AG20443 (cell line): ENCODE results near the gene BRPF3.

ENCODE experiments used
- DNase-seq: peaks from one replicate; pipeline ENCODE4 v3.0.0; 2012; ENCODE audit warnings: low spot score, mixed read lengths

The BRPF3 gene

DNA sequence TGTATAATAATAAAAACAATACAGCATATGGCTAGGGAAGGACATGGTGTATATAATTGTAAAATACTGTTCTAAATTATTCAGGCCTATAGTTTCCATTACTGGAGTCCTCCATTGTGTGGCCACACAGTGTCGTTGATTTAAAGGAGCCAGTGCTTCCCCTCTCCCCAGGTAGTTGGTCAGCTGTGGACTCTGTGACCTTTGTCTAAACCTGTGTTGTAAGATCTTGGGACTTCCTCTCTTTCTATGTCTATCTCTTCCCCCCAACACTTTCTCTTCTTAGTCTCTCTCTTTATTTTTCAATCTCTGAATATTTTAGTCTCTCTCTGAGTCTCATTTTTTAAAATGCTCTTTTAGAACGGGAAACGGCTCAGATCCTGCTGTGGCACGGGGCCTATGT, 35.6 kb downstream of the BRPF3 start:
- no peak for DNase-seq

DNA sequence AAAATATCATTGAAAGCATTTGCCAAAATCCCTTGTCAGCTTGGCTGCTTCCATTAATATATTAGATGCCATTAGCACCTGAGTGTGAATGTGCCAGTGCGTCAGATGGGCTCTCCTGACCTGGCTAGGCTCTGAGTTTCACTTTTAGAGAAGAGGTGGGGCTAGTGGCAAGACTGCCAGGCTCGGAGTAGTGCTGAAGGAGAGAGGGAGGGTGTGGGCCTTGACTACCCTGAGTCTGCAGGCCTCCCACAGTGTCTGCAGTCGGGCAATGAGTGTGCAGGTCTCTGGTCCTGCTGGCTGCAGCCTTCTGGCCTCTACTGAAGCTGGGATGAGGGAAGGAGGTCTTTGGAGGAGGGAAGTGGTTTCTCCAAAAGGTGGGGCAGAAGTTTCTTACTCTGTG, 38.8 kb downstream of the BRPF3 start:
- DNase-seq = no peak

DNA sequence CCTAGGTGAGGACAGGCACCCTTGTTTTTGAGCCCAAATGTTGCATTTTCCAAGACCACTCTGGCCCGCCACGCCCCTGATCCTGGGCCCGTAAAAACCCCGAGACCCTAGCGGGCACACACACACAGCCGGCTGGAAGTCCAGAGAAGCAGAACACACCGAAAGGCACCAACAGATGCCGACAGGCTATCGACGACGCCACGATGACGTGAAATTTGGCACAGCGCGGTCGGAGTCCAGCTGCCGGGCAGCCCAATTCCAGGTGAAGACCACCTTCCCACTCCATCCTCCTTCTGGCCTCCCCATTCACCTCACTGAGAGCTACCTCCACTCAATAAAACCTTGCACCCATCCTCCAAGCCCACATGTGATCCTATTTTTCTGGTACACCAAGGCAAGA, 39.3 kb downstream of the BRPF3 start:
- no peak for DNase-seq

DNA sequence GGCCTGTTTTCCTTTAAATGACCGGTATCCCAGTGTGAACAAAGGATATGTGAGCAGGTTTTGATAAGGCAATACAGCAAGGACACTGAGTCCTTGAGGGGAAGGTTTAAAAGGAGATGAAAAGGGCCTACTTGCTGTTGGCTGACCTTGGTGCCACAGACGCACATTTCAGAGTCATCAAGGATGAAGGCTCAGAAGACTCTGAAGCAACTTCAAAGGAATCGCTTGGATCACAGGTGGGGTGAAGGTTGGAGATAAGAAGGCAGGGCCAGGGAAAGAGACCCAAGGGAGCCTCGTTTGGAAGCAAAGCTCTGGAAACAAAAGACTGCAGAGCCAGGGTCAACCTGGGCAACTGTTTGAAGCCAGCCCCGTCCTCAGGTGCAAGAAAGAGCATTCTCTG, 43.2 kb downstream of the BRPF3 start:
- no peak for DNase-seq

DNA sequence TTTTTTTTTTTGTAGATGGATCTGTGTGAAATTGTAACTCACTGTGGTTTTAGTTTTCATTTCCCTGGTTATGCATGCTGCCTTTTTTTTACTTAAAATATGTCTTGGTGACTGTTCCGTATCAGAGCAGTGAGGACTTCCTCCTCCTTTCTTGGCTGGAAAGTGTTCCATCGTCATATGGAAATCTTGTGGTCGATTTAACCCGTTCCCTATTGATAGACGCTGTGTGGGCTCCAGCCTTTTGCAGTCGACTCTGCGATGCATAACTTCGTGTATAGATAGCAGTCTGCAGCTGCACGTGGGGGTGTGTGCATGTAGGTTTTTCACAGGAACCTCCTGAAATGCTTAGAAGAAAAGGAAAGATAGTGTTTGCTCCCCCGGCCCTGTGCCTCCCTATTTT, 45.2 kb downstream of the BRPF3 start:
- DNase-seq = peak; percentile 37

DNA sequence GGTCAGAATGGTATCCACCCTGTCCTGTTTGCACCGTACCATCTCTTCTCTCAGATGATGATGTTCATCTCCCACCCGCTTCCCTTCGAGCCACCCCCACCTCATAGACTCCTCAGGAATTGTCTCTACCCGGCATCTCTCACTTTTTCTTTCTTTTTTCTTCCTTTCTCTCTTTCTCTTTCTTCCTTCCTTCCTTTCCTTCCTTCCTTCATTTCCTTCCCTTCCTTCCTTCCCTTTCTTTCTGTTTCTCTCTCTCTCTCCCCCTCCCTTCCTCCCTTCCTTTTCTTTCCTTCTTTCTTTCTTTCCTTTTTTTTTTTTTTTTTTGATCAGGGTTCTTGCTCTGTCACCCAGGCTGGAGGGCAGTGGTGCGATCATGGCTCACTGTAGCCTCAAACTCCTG, 45.6 kb downstream of the BRPF3 start:
- DNase-seq = no peak

DNA sequence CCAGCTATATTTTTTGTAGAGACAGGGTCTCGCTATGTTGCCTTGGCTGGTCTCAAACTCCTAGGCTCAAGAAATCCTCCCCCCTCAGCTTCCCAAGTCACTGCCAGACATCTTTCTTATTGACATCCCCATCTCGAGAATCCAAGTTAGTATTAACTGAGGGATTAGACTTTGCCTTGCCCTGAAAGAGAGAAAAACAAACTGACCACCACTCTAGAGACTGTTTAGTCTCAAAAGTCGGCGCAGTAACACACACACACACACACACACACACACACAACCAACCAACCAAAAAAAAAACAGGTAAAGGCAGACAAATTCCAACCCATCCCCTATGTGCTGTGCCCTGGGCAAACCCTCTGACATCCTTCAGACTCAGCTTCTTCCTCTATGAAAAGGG, 46.1 kb downstream of the BRPF3 start:
- no peak for DNase-seq

DNA sequence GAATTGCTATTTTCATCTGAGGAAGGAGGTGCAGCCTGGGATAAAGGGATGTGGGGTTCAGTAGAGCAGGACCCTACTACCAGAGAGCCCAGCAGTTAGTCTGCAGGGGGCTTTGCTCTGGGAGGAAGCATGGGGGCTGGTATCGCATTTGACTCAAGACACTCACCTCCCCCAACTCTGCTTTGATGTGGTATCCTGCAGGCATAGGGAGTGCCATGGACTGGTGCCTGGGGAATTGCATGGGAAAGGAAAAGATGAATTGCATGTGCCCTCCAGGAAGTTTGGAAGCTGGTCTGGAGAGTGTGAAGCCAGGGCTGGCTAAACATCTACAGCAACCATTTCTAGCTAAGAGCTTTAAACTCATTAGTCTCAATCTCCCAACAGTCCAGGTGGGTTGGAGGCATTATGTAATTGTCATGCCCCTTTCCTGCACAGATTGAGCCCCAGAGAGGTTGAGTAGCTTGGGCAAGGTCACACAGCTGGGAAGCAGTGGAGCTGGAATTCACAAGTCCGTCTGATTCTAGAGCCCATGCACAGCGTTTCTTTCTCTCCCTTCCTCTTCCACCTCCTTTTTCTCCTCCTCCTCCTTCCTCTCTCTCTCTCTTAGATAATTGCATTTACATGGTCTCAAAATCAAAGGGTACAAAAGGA, 47.1 kb downstream of the BRPF3 start:
- no peak for DNase-seq

DNA sequence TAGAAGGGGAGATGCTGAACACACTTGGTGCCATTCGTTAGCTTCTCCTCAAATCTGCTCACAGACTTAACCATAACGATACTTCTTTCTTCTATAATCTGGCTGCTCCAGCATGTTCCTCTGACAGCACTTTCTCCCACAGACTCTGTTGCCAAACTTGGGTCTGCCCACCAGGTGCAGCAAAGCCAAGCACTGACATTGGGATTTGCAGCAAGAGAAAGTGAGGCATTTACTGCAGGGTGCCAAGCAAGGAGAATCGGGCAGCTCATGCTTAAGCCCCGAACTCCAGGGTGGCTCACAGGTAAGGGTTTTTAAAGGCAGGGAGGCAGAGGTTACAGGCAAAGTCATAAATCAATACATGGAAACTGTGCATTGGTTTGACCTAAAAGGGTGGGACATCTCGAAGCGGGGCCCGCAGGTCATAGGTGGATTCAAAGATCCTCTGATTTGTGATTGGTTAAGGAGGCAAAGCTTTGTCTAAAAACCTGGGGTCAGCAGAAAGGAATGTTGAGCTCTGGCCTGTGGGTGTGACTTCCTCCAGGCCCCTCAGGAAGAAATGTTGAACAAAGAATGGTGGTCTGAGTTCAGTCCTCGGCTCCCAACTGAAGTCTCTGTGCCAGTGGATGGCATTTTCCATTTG, 48.2 kb downstream of the BRPF3 start:
- DNase-seq = no peak

DNA sequence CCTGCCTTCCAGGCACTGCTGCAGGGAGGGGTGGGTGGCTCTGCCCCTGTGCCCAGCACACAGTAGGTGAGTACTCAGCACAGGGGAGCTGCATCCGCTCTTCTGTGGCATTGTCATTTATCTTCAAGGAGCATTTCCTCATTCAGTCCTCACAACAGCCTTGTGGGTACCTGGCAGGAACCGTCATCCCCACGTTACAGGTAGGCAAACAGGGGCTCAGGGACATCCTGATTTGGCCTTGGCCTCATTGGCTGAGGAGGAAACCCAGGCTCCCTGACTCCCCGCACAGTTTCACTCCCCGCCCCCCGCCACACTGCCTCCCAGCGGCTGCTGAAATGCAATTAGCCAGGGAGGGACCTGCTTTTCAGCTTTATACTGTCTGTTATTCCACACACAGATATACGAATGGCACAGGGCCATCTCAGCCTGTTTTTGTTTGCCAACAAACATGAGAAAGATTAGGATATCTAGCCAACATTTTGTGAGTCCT, 49.1 kb downstream of the BRPF3 start:
- no peak for DNase-seq

DNA sequence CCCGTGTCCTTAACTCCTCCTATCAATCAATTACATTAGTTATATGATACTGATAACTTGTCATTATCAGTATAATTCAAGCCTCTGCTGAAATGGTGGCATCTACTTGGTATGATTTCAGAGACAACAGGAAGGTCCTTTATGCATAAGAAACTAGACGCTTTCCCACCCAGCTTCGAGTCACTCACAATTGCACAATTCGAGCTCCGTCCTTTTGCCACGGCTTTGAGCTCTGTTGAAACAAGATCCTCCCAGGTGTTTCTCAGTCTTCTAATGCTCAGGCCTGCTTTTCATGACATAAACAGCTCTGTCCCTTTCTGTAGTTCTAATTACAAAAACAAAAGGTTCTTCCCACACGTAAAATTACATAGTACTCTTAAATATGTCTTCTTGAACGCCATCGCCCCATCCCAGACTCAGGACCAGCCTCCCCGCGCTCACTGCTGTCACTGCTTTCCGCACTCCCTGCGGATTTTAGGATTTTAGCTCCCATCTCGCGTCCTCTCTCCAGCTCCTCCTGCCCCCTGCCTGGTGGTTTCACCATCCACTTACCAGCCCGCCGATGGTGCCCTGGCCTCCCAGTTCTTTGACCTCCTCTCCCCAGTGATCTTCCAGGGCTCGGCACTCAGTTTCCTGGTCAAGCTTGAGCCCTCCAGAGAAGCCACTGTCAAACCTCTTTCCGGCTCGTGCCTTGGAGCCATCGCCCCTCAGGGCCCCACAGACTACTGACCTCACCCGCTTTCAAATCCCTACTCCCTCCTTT, 50.1 kb downstream of the BRPF3 start:
- no peak for DNase-seq

DNA sequence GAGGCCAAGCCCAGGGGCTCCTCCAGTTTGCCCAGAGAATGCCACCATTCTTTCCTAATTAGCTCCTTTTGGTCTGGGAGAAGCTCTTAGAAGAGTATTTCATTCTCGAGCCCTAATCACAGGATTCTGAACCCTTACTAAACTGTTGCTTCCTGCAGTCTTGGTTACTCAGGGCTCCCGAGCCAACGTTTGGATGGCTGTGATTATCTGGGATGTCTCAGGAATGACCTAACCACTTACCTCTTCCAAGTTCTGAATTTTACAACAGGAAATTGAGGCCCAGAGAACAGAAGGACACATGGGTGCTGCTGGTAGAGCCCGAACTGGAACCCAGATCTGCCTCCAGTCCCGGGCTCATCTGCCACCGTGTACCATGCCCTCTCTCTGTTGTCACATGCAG, 51.1 kb downstream of the BRPF3 start:
- peak; percentile 56 for DNase-seq

DNA sequence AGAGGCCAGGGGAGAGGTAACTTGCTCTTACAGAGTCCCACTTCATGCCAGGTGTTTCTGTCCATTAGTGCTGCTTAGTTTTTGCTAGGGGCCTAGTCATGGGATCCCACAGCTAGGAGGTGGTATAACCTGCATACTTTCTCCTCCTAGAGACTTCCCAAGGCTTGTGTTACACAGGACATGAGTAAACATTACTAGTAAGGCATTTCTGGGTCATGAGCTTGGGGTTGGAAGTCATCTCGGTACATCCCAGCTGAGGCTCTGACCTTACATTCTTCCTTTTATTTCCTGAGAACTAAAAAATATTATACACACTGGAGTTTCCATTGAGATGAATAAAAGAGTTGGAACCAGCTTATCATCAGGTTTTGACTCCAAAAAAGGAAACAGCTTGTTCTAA, 52.4 kb downstream of the BRPF3 start:
- DNase-seq = no peak

DNA sequence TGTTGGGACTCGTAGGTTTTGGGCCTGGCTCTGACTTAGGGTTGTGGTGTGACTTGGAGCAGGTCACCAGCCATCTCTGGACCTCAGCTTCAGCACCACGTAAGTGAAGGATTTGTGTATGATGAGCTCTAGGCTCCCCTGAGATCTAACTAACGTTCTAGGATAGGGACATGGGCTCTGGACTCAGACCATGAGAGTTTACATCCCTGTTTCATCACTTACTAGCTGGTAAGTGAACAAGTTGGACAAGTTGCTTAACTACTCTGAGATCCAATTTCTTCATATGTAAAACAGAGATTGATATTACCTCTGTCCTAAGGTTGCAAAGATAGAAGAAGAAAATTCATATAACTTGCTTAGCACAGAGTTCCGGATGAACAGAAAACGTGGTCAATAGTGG, 53.0 kb downstream of the BRPF3 start:
- DNase-seq = no peak

DNA sequence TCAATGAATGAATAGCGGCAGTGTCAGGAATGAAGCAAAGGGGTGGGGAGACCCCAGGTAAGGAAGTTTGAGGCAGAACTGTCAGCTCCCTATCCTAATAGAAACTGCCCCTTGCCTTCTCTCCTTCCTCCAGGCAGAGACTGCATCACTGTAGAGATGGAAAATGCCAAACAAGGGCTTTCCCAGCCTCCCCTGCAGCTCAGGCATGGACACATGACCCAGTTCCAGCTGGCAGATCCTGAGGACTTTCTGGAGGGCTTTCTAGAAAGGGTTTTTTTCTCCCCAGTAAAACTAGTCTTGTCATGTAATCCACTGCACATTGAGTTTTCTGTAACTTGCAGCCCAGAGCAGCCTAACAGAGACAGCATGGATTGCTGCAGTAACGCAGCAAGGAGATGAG, 55.5 kb downstream of the BRPF3 start:
- DNase-seq = no peak

DNA sequence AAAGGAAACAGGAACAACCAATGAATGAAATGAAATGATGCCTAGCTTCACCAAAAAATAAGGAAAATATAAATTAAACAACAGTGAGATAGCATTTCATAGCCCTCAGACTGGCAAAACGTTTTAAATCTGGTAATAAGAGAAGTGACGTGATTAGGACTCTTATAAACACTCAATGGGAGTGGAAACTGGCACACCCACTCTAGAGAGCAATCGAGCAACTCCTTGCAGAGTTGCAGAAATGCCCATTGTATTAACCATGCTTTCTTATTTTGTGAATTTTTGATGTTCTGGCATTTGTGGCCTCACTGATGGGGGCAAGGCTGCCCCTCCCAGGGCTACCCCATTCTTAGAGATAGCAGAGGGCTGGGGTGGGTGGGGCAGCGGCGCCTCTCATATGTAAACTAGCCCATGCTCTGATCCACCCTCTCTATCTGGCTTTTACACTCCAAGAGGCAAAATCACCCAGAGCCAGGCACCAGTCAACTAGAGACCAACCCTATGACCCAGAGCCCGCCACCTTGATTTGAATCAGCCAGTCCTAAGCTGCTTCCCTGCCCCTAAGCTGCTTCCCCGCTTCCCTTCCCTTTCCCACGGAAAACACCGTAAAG, 67.0 kb downstream of the BRPF3 start:
- no peak for DNase-seq

DNA sequence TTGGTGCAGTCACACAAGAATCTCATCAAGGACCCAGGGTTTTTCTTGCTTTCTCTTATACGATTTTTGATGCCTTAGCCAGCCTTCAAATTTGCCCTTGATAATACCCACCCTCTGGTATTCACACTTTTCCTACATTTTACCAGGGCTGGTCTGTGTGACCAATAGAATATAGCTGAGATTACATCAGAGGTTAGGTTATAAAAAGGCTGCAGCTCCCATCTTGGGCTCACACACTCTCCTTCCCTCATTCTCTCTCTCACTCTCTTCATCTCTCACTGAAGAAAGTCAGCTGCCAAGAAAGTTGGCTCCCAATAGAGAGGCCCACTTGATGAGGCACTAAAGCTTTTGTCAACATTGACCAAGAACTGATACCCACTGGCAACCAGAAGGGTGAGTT, 69.2 kb downstream of the BRPF3 start:
- DNase-seq = no peak

DNA sequence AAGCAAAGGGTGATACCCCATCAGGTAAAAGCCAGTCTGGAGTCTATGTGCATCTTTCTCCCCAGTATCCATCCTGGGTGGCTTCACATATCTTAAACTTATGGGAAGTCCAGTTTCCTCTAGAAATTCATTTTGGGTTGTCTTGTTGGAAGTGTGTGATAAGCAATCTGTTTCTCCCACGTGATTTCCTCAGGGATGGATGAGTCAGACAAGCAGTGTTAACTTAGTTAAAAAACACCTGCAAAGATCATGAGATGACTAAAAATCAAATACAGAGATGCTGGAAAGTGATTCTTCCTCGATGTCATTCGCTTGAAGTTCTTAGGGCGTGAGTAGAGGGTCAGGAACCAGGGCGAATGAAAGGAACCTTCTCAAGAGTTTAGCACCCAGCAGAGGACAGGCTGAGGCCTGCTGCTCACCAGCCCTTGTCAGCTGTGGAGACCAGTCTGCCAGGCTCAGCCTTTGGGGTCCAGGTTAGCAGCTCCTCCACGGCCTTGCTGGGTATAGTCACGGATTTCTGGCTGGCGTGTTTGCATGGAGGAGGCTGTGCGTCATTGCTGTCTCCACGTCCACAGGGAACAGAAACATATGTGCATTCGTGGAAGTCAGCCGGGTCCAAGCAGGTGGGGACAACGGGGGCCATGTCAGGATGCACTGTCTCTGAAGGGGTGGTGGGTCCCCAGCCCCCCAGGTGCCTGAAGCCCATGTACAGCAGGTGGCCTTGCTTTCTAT, 70.5 kb downstream of the BRPF3 start:
- DNase-seq = no peak

DNA sequence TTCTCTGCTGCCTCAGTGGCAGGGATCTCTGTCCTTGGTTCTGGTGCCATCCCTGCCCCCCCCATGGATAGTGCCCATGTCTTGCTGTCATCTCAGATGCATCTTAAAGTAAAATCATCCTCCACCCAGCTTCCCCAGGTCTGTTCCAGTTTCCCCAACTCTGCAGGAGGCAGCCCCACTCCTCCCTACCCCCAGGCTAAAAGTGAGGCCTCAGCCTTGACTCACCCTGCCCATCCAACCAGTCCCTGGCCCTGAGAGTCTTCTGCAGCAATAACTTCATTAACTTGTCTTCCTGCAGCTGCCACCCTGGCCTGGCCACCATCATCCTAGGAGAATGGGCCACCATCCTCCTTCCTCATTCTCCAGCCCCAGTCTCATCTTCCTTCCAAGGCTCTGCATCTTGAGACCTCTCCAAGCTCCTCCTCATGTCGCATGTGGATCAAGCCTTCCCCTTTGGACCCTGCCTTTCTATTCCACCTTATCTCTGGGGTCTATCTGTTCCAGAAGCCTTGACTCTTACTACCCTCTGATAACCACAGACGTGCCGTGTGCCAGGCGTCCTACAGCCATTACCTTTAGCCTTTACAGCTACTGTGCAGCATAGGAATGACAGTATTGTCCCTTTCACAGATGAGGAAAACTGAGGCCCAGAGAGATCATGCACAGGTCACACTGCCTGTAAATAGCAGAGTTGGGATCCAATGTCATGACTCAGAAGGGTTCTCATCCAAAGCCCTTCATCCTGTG, 71.4 kb downstream of the BRPF3 start:
- no peak for DNase-seq

DNA sequence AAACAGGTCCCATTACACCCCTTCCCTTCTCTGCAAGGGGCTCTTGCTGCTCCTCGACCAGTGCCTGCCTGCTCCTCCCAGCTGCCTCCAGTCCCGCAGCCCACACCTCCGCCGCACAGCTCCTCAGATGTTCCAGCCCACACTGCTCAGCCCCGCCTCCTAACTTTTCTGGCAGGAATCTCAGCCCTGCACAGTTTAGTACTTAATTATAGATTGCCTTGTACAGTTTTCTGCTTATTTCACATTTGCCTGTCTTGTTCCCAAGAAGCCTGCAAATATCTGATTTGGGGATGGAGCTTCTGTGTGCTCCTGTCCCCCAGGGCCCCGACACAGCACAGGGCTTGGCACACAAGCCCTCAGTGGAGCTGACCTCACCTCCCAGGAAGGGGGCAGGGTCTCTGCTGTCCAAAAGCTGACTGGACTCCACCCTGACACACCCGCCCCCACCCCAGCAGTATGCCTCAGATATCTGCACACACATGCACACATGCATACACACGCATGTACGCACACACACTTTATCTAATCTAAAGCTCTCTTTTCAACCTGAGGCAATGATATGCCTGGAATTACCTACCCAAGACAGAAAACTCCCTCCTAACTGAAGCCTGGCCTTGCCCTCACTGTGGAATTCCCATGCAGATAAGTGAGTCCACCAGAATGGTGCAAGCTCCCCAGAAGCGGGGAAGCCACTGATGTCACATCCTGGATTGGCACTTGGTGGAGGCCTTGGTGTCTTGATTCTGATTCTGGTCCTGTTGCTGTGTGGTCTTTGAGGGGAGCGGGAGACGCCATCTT, 72.1 kb downstream of the BRPF3 start:
- peak; percentile 65 for DNase-seq
